Smooth muscle cell (in vitro differentiated cells): ENCODE measurements around the gene CDC20B. TPM values are rescaled to one million over a fixed set of nuclear protein-coding genes. Genes with fewer than 3 reads are reported as not detected.
"Not testable (repeated sequence)": the region's sequence is repeated elsewhere in the genome, so short reads cannot be mapped to it uniquely, and the experiment has no call there.

ENCODE experiments used
- DNase-seq: peaks from one replicate; lab custom pipeline; 2025; ENCODE audit not compliant: unreplicated experiment; lab: John Stamatoyannopoulos, UW
- H2AFZ ChIP-seq: fragments of 200-600 bp; sonication (generic); 2 replicates; pipeline ENCODE4 v1.6.0; 2016; ENCODE audit warnings: antibody characterized with exemption, low read depth, mild to moderate bottlenecking
- H3F3A ChIP-seq: fragments of 200-600 bp; sonication (generic); 2 replicates; pipeline ENCODE4 v1.6.0; 2017; ENCODE audit warnings: antibody characterized with exemption, low read depth
- H3K27ac ChIP-seq: fragments of 200-600 bp; sonication (generic); 2 replicates; pipeline ENCODE4 v1.5.1; 2016; ENCODE audit warnings: low read depth, mild to moderate bottlenecking
- H3K27me3 ChIP-seq: fragments of 200-600 bp; sonication (generic); 2 replicates; pipeline ENCODE4 v1.6.1; 2016; ENCODE audit warnings: low read depth, mild to moderate bottlenecking
- H3K36me3 ChIP-seq: fragments of 200-600 bp; sonication (generic); 2 replicates; pipeline ENCODE4 v1.5.1; 2016; ENCODE audit warnings: low read depth
- H3K4me1 ChIP-seq: fragments of 200-600 bp; sonication (generic); 2 replicates; pipeline ENCODE4 v1.5.1; 2016; ENCODE audit warnings: low read depth
- H3K4me2 ChIP-seq: fragments of 200-600 bp; sonication (generic); 2 replicates; pipeline ENCODE4 v1.6.0; 2016; ENCODE audit warnings: mild to moderate bottlenecking
- H3K4me3 ChIP-seq: fragments of 200-600 bp; sonication (generic); 2 replicates; pipeline ENCODE4 v1.5.1; 2016; ENCODE audit warnings: mild to moderate bottlenecking
- H3K79me2 ChIP-seq: fragments of 200-600 bp; sonication (generic); 2 replicates; pipeline ENCODE4 v1.6.0; 2016; ENCODE audit warnings: low read depth, mild to moderate bottlenecking
- H3K9ac ChIP-seq: fragments of 200-600 bp; sonication (generic); 2 replicates; pipeline ENCODE4 v1.6.0; 2016; ENCODE audit warnings: low read depth
- H3K9me3 ChIP-seq: fragments of 200-600 bp; sonication (generic); replicated peaks from 2 replicates; pipeline ENCODE4 v1.5.1; 2016; ENCODE audit warnings: low read depth
- H4K20me1 ChIP-seq: fragments of 200-600 bp; sonication (generic); 2 replicates; pipeline ENCODE4 v1.6.0; 2016; ENCODE audit warnings: low read depth
- WGBS: methylation state at CpG from one replicate; pipeline ENCODE4 v1.1.7; 2016; ENCODE audit warnings: low lambda C conversion rate; 5-methylcytosine and 5-hydroxymethylcytosine counted together
- polyA plus RNA-seq: library from polyadenylated mRNA; unstranded; fragments of >200 nt; fragmentation: Nextera tagmentation; extraction: Ambion mirVana; gene quantifications from 2 replicates; pipeline ENCODE4 v1.2.1, GENCODE V29; 2016
- total RNA-seq: library from RNA; depleted of rRNA; stranded (reverse); fragments of >200 nt; gene quantifications from 2 replicates; pipeline ENCODE4 v1.2.3, GENCODE V29; 2014
- TF ChIP-seq, protein P1 (sequence below): fragments of 200-600 bp; sonication (generic); IDR thresholded peaks from 2 replicates; pipeline ENCODE4 v1.5.1; 2017; ENCODE audit warnings: borderline replicate concordance, mild to moderate bottlenecking, antibody characterized with exemption; ENCODE audit not compliant: insufficient read depth, poor library complexity, severe bottlenecking

CDC20B gene
- total and polyA plus RNA-seq, 2 experiments from 2014 or later, result not detected

DNA sequence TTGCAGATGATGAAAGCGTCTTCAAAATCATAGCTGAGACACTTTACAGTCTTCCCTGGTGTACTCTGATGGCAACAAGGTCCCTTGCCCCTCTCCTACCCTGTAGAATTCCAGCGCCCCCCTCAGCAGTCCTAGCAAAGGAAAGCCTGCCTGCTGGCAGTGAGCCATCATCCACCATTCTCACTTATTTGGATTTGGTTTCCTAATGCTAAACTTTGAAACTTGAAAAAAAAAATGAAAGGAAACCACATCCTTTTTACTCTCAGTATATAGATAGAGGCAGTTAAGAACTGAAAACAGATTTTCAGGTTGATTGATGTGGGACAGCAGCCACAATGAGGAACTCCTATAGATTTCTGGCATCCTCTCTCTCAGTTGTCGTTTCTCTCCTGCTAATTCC, 70.6 kb downstream of the CDC20B start, which contains the start of gene GZMA:
Gene GZMA (plus strand): TSS at position 299 of the 400 bp plus-strand sequence. CDS start 37 bp downstream, at position 336.
- no peak for DNase-seq
- no peaks in the 10 kb centered on the region for H3K9me3 ChIP-seq
- no peaks in the 10 kb centered on the region for H4K20me1 ChIP-seq
- no peak within 1 kb of the TSS for H2AFZ ChIP-seq
- no peaks in the 10 kb centered on the region for H3K27me3 ChIP-seq
- H3F3A ChIP-seq, result no peaks in the 10 kb centered on the region
- no peak within 1 kb of the TSS for H3K4me3 ChIP-seq
- TF ChIP-seq, protein P1, sequence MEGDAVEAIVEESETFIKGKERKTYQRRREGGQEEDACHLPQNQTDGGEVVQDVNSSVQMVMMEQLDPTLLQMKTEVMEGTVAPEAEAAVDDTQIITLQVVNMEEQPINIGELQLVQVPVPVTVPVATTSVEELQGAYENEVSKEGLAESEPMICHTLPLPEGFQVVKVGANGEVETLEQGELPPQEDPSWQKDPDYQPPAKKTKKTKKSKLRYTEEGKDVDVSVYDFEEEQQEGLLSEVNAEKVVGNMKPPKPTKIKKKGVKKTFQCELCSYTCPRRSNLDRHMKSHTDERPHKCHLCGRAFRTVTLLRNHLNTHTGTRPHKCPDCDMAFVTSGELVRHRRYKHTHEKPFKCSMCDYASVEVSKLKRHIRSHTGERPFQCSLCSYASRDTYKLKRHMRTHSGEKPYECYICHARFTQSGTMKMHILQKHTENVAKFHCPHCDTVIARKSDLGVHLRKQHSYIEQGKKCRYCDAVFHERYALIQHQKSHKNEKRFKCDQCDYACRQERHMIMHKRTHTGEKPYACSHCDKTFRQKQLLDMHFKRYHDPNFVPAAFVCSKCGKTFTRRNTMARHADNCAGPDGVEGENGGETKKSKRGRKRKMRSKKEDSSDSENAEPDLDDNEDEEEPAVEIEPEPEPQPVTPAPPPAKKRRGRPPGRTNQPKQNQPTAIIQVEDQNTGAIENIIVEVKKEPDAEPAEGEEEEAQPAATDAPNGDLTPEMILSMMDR, result no peak
- H3K4me2 ChIP-seq, result no peak within 1 kb of the TSS
- H3K79me2 ChIP-seq, result no peaks in the 10 kb centered on the region
- no peaks in the 10 kb centered on the region for H3K4me1 ChIP-seq
- no peak within 1 kb of the TSS for H3K9ac ChIP-seq
- no peak within 1 kb of the TSS for H3K27ac ChIP-seq
- H3K36me3 ChIP-seq, result no peaks in the 10 kb centered on the region
- WGBS, result 90% methylated on average over 3 of the region's 3 CpGs

DNA sequence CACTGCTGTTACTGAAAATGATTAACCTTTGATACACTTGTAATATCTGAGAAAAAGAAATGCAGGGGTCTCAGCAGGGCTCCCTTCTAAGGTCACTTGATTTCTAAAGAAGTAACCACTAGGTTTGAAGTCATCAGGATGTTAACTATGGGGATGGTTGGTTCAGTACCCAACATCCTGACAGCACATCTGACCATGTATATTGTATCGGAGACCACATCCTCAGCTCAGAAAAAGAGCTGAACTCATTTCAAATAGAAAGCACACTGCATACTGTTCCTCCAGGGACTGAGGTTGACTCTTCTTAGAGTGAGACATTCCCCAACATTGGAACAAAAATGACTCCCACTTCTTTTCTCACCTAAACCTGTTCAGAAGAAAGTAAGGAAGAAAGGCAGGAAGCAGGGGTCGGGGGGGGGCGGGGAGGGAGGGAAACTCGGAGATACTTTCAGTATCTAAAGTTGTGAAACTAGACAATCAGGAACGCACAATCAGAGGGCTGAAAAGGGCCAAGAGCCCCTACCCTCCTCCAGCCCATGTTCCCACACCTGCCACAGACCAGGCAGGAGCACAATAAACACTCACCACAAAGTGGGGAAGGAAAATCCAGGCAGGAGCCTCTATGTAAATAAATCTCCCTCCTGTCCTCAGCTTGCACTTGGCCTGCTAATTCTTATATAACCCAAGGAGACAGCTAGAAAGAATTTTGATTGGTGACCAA, 71.3 kb downstream of the CDC20B start:
- no peak overlapping the region for H3K27ac ChIP-seq
- no peaks in the 10 kb centered on the region for H3K4me1 ChIP-seq
- DNase-seq, result no peak
- WGBS, result 98% methylated on average over 5 of the region's 5 CpGs
- TF ChIP-seq, protein P1, result no peak
- H4K20me1 ChIP-seq, result no peaks in the 10 kb centered on the region
- H3K4me2 ChIP-seq, result no peak overlapping the region
- no peaks in the 10 kb centered on the region for H3K9me3 ChIP-seq
- no peak overlapping the region for H3K4me3 ChIP-seq
- no peak overlapping the region for H3K9ac ChIP-seq
- H3K79me2 ChIP-seq, result no peaks in the 10 kb centered on the region
- H3F3A ChIP-seq, result no peaks in the 10 kb centered on the region
- H3K27me3 ChIP-seq, result no peaks in the 10 kb centered on the region
- no peak overlapping the region for H2AFZ ChIP-seq
- H3K36me3 ChIP-seq, result no peaks in the 10 kb centered on the region

DNA sequence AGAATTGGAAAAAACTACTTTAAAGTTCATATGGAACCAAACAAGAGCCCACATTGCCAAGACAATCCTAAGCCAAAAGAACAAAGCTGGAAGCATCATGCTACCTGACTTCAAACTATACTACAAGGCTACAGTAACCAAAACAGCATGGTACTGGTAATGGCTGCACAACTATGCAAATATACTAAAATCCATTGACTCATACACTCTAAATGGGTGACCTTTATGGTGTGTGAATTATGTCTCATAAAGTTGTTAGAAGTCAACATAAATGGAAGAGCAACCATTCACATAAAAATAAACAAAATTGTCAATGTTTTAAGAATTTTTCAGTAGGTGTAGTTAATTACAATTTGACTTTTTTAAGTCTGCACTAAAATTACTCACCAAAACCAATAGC, 71.8 kb downstream of the CDC20B start:
- H3K79me2 ChIP-seq, H3F3A ChIP-seq, H3K9ac ChIP-seq, H3K4me2 ChIP-seq, H3K27me3 ChIP-seq, H3K4me1 ChIP-seq, H3K27ac ChIP-seq, H3K36me3 ChIP-seq, DNase-seq, H3K9me3 ChIP-seq, H4K20me1 ChIP-seq, H2AFZ ChIP-seq, H3K4me3 ChIP-seq: not testable (repeated sequence)

DNA sequence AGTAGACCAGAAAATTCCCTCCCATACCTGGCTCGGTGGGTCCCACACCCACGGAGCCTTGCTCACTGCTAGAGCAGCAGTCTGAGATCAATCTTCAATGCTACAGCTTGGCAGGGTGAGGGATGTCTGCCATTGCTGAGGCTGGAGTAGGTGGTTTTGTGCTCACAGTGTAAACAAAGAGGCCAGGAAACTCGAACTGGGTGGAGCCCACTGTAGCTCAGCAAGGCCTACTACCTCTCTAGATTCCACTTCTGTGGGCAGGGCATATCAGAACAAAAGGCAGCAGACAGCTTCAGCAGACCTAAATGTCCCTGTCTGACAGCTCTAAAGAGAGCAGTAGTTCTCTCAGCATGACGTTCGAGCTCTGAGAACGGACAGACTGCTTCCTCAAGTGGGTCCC, 76.1 kb downstream of the CDC20B start:
- Histone ChIP-seq H4K20me1 (no peaks in the 10 kb centered on the region), H3F3A (no peaks in the 10 kb centered on the region), H3K9me3 (no peaks in the 10 kb centered on the region), H2AFZ (no peak overlapping the region), H3K9ac (no peak overlapping the region), H3K27ac (no peak overlapping the region), H3K4me3 (no peak overlapping the region), H3K27me3 (no peaks in the 10 kb centered on the region), H3K79me2 (no peaks in the 10 kb centered on the region), H3K4me2 (no peak overlapping the region), H3K4me1 (no peaks in the 10 kb centered on the region), H3K36me3 (no peaks in the 10 kb centered on the region)
- no peak for DNase-seq
- WGBS, result 84% methylated on average over 6 of the region's 6 CpGs
- TF ChIP-seq, protein P1, result no peak
